IPS-15b (cell line): ENCODE results near the gene TMPO.
"Not testable (repeated sequence)": the region's sequence is repeated elsewhere in the genome, so short reads cannot be mapped to it uniquely, and the experiment has no call there.

ENCODE experiments used
- H3K27me3 ChIP-seq: one replicate; pipeline ENCODE4 v1.6.1; 2013; ENCODE audit warnings: low read length; ENCODE audit not compliant: control insufficient read depth, insufficient read depth
- H3K36me3 ChIP-seq: one replicate; pipeline ENCODE4 v1.6.1; 2013; ENCODE audit warnings: low read length; ENCODE audit not compliant: control insufficient read depth, insufficient read depth
- H3K4me1 ChIP-seq: one replicate; pipeline ENCODE4 v1.6.1; 2013; ENCODE audit warnings: mild to moderate bottlenecking, low read length; ENCODE audit not compliant: control insufficient read depth, insufficient read depth
- H3K4me3 ChIP-seq: one replicate; pipeline ENCODE4 v1.5.1; 2013; ENCODE audit warnings: low read depth, low read length
- H3K9ac ChIP-seq: one replicate; pipeline ENCODE4 v1.6.1; 2013; ENCODE audit warnings: low read depth, mild to moderate bottlenecking, low read length
- H3K9me3 ChIP-seq: one replicate; pipeline ENCODE4 v1.6.1; 2013; ENCODE audit warnings: mild to moderate bottlenecking, low read length; ENCODE audit not compliant: control insufficient read depth, insufficient read depth

The TMPO gene

DNA sequence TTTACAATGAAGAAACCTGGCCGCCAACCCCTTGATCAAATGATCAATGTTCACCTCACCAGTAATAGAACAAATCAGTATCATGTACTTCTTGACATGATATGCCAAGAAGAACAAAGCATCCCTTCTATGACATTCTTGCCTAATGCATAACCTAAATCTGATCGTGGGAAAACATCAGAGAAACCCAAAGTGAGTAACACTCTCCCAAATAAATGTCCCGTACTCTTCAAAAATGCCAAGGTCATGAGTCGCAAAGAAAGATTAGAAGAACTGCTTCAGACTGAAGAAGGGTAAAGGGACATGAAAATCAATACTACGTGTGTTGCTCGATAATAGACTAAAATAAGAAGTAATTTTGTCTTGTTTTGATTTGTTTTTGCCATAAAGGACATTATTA is 66.7 kb downstream of the TMPO start:
- Histone ChIP-seq H3K9me3 (no peaks in the 10 kb centered on the region), H3K36me3 (no peaks in the 10 kb centered on the region), H3K27me3 (no peaks in the 10 kb centered on the region), H3K4me1 (no peaks in the 10 kb centered on the region), H3K4me3 (no peak overlapping the region), H3K9ac (no peak overlapping the region)

DNA sequence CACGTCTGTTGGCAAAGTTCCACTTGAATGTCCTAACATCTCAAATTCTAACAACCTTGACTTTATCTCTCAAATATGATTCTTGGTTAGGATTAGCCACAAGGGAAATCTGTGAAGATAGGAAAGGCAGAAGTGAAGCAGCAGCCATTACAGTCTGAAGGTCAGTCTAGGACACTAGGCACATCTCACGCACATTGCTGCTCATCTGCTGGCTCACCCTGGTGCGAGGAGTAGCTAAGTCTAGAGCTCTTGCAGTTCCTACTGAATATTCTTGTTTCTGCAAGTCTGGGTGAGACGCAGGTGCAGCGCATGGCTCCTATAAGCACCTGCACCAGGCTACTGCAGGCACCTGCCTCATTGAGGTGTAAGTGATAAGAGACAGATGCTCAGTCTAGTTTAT is 71.7 kb downstream of the TMPO start:
- no peak overlapping the region for H3K4me3 ChIP-seq
- no peaks in the 10 kb centered on the region for H3K4me1 ChIP-seq
- no peaks in the 10 kb centered on the region for H3K36me3 ChIP-seq
- no peaks in the 10 kb centered on the region for H3K27me3 ChIP-seq
- no peaks in the 10 kb centered on the region for H3K9me3 ChIP-seq
- no peak overlapping the region for H3K9ac ChIP-seq

DNA sequence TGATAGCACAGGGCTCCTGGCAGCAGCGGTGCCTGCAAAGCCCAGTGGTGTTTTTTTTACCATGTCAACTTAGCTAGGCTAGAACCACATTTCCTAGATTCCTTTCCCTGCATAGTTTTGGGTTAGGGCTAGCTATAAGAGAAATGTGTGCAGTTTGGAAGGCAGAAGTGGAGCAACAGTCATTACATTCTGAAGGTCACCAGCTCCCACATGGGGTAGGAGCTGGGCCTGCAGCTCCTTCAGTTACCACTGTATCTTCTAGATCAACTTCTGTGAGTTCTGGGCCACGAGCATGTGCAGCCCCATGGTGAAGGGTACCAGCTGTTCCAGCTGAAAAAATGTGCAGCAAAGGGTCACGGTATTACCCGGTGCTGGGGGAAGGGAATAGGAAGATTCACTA is 75.8 kb downstream of the TMPO start:
- Histone ChIP-seq H3K27me3 (no peaks in the 10 kb centered on the region), H3K9me3 (no peaks in the 10 kb centered on the region), H3K36me3 (no peaks in the 10 kb centered on the region), H3K9ac (no peak overlapping the region), H3K4me1 (no peaks in the 10 kb centered on the region), H3K4me3 (no peak overlapping the region)

DNA sequence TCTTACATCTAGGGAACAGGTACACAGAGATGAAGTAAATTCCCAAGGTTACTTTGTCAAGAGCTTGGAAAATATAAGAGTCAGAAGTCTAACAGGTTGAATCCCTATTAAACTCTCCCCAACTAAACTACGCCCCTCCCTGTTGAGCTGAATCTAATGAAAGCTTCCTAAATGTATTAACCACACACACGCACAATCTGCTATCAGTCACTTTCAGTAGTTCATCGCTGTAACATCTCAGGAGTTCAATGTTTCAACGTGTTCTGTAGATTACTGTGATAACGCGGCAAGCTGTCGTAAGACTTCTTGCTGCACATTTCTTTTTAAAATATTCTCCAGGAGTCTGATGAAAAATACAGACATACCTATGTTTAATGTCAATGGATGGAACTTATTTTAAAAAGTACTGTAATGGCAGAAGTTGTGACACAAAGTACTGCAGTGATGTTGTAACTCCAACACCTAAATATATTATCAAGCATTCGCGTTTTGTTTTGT is 77.5 kb downstream of the TMPO start:
- Histone ChIP-seq H3K36me3 (peaks cover 16% of the 10 kb centered on the region), H3K4me3 (peak overlapping the region; percentile 44), H3K27me3 (no peaks in the 10 kb centered on the region), H3K9ac (no peak overlapping the region), H3K4me1 (no peaks in the 10 kb centered on the region), H3K9me3 (no peaks in the 10 kb centered on the region)

DNA sequence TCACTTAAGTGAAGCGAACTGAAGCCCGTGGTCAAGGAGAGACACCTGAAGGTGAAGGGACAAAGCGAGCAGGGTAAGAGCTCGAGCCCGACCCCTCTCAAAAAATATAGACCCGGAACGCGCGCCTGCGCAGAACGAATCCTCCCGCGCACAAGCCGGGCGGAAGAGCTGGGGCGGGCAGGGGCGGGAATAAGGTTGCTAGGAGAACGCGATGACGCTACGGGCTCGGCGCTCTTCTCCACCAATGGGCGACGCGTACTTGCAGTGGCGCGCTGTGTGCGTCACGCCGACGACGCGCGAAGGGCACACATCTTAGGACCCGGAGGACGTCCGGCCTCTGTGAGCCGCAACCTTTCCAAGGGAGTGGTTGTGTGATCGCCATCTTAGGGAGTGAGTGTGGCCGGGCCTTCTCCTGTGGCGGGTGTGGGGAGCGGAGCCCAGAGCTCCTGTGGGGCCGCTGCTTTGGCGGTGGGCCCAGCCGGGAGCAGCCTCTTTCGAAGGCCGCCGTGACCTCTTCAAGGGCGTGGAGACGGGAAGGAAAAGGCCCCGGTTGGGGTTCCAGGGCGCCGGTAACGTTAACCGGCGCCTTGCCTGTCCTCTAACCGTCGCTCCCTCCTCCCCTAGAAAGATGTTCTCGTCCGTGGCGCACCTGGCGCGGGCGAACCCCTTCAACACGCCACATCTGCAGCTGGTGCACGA is 78.1 kb downstream of the TMPO start, which contains the start of gene SLC25A3:
SLC25A3 (plus strand) TSS at position 336 of the 699 bp plus-strand sequence; CDS start at position 629, 293 bp downstream.
- peaks cover 22% of the 10 kb centered on the region for H3K36me3 ChIP-seq
- H3K4me3 ChIP-seq: peak within 1 kb of the TSS; percentile 98
- peak within 1 kb of the TSS; percentile 99 for H3K9ac ChIP-seq
- H3K27me3 ChIP-seq: no peaks in the 10 kb centered on the region
- H3K4me1 ChIP-seq: no peaks in the 10 kb centered on the region
- H3K9me3 ChIP-seq: no peaks in the 10 kb centered on the region

DNA sequence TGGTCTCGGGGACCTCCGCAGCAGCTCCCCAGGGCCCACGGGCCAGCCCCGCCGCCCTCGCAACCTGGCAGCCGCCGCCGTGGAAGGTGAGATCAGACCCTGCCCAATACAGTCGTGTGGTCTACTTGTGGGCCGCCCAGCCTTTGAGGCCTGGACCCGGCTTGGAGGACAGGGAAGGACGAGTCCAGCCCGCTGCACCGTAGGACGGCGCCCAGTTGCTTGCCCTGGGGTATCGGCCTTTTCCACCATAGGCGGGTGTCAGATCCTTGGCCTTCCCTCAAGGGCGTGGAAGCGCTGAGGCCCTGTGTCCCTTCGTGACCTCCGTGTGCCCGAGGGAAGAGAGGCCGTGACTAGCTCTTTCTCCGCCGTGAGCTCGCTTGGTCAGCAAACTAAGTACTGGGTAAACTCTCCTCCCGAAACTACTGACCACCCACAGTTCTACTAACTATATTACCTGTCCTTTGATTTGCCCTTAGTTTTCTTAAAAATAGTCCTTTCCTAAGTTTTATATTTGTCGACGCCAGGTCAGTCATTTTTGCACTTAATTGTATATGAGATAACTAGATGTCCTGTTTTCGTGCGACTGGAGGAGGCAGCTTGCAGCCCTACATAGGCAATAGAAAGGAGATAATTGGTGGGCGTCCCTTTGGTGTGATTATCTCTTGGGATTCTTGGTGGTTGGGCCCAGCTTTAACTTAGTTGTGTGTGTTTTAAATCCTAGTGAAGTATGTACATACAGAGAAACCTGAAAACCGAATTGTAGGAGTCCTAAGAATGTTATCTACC is 78.9 kb downstream of the TMPO start:
- H3K9ac ChIP-seq: peak overlapping the region; percentile 99
- no peaks in the 10 kb centered on the region for H3K27me3 ChIP-seq
- H3K4me1 ChIP-seq: no peaks in the 10 kb centered on the region
- H3K9me3 ChIP-seq: no peaks in the 10 kb centered on the region
- H3K36me3 ChIP-seq: peaks cover 25% of the 10 kb centered on the region
- peak overlapping the region; percentile 98 for H3K4me3 ChIP-seq

DNA sequence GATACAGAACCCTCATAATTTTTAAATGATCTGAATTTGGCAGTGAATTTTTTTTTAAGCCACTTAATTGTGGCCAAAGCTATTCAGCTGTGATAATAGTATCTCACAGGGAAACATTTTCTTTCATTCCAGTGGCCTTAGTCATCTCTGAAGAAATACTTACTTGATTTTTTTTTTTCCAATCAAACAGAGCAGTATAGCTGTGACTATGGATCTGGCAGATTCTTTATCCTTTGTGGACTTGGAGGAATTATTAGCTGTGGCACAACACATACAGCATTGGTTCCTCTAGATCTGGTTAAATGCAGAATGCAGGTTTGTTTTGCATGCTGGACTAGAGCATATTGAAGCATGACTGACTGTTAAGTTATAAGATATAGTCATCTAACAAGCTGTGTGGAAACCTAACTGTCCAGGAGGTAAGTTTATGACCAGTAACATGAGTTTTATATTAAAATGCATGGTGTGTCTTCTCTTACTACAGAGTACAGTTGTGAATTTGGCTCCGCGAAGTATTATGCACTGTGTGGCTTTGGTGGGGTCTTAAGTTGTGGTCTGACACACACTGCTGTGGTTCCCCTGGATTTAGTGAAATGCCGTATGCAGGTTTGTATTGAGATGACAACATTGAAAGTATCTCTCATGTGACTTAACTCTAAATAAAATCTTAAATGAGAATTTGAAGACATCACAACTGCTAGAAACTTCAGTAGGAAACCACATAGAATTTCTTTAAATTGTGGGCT is 80.0 kb downstream of the TMPO start:
- Histone ChIP-seq H3K9me3 (no peaks in the 10 kb centered on the region), H3K4me1 (no peaks in the 10 kb centered on the region), H3K27me3 (no peaks in the 10 kb centered on the region), H3K4me3 (peak overlapping the region; percentile 98), H3K36me3 (peaks cover 35% of the 10 kb centered on the region), H3K9ac (peak overlapping the region; percentile 99)

DNA sequence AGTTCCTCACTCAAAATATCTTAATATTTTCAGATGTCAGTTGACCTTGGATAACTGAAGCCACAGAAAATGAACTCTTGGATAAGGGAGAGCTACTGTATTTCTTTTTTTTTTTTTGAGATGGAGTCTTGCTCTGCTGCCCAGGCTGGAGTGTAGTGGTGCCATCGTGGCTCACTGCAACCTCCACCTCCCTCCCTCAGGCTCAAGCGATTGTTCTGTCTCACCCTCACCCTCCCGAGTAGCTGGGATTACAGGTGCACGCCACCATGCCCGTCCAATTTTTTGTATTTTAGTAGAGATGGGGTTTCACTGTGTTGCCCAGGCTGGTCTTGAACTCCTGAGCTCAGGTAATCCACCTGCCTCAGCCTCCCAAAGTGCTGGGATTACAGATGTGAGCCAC is 81.9 kb downstream of the TMPO start:
- peaks cover 38% of the 10 kb centered on the region for H3K36me3 ChIP-seq
- H3K4me1 ChIP-seq, H3K4me3 ChIP-seq, H3K9me3 ChIP-seq, H3K27me3 ChIP-seq, H3K9ac ChIP-seq: not testable (repeated sequence)
